Lung microvascular endothelial cell (primary cell): ENCODE measurements around the gene WDR45. TPM values are rescaled to one million over a fixed set of nuclear protein-coding genes. Genes with fewer than 3 reads are reported as not detected.
"Not testable (repeated sequence)": the region's sequence is repeated elsewhere in the genome, so short reads cannot be mapped to it uniquely, and the experiment has no call there.

Experiments used
- DNase-seq, 2 donors: peaks; one replicate each; pipeline versions ENCODE4 v3.0.0 to v3.0.0-alpha.2; 2010; ENCODE audit warnings: low read depth in 2 of 2
- total RNA-seq: library from RNA; depleted of rRNA; stranded (reverse); fragments of >200 nt; gene quantifications from 2 replicates; pipeline ENCODE4 v1.2.1, GENCODE V29; 2014

WDR45 gene
- 14.6 and 15.9 TPM in 2 replicates for total RNA-seq

- DNase-seq: peak; percentile 77 to 78
These were observed at the start of gene WDR45 for GRCh38 chrX:49079489-49080428. Gene WDR45, minus strand, starts transcription at chrX:49079887. Its CDS starts 1,792 bp downstream, at chrX:49078095.

- DNase-seq: no peak
These were observed 49.7 kb upstream of the WDR45 start for GRCh38 chrX:49129427-49129826.

GRCh38 chrX:49127742-49128258 lies 48.1 kb upstream of the WDR45 start:
- not testable (repeated sequence) for DNase-seq

- no peak for DNase-seq
These were observed 42.8 kb upstream of the WDR45 start for GRCh38 chrX:49122499-49122898.

- DNase-seq: peak in 1 of 2 donors; percentile 23
These were observed 40.4 kb upstream of the WDR45 start for GRCh38 chrX:49120091-49120490.

- no peak for DNase-seq
These were observed 37.9 kb upstream of the WDR45 start for GRCh38 chrX:49117581-49117980.

- no peak for DNase-seq
These were observed 37.0 kb upstream of the WDR45 start for GRCh38 chrX:49116716-49117115.

GRCh38 chrX:49116076-49116475 lies 36.4 kb upstream of the WDR45 start:
- peak in 1 of 2 donors; percentile 73 for DNase-seq

- DNase-seq: no peak
These were observed 32.1 kb upstream of the WDR45 start for GRCh38 chrX:49111791-49112190.

- no peak for DNase-seq
These were observed 30.7 kb upstream of the WDR45 start for GRCh38 chrX:49110417-49110816.

GRCh38 chrX:49108641-49109040 lies 29.0 kb upstream of the WDR45 start:
- DNase-seq: peak; percentile 38 to 46

- peak; percentile 65 to 73 for DNase-seq
These were observed 27.2 kb upstream of the WDR45 start for GRCh38 chrX:49106930-49107329.

GRCh38 chrX:49106296-49106695 lies 26.6 kb upstream of the WDR45 start:
- no peak for DNase-seq

- DNase-seq: no peak
These were observed 23.9 kb upstream of the WDR45 start for GRCh38 chrX:49103637-49104036.

GRCh38 chrX:49102190-49102589 lies 22.5 kb upstream of the WDR45 start:
- DNase-seq: no peak

- DNase-seq: no peak
These were observed 21.9 kb upstream of the WDR45 start for GRCh38 chrX:49101629-49101984.

- peak; percentile 95 for DNase-seq
These were observed 21.3 kb upstream of the WDR45 start for GRCh38 chrX:49100704-49101628.

- DNase-seq: no peak
These were observed 16.7 kb upstream of the WDR45 start for GRCh38 chrX:49096419-49096818.

GRCh38 chrX:49089553-49089952 lies 9.9 kb upstream of the WDR45 start:
- DNase-seq: no peak

GRCh38 chrX:49082271-49082871 lies 2.7 kb upstream of the WDR45 start:
- no peak for DNase-seq

GRCh38 chrX:49077941-49078340 lies 1.7 kb downstream of the WDR45 start:
- DNase-seq: no peak

- DNase-seq: no peak
These were observed 4.3 kb downstream of the WDR45 start for GRCh38 chrX:49075347-49075746.
